Fibroblast of pulmonary artery (primary cell): Measurements from ENCODE around the gene MAP7.
A peak's percentile ranks its signal among the peaks of the same experiment; 100 is the strongest.
"Not testable (repeated sequence)": the region's sequence is repeated elsewhere in the genome, so short reads cannot be mapped to it uniquely, and the experiment has no call there.

Experiments used
- DNase-seq: peaks from one replicate; pipeline ENCODE4 v3.0.0-alpha.2; 2010; ENCODE audit warnings: low read depth
- H3K4me3 ChIP-seq: replicated peaks from 2 replicates; pipeline ENCODE4 v1.5.1; 2011; ENCODE audit warnings: low read depth, mild to moderate bottlenecking, control low read depth, low read length, moderate library complexity
- TF ChIP-seq, protein P1 (sequence below): IDR thresholded peaks from 2 replicates; pipeline ENCODE4 v1.5.1; 2011; ENCODE audit warnings: mild to moderate bottlenecking, control low read depth, low read length, inconsistent platforms; ENCODE audit errors: missing control alignments

Gene MAP7

DNA sequence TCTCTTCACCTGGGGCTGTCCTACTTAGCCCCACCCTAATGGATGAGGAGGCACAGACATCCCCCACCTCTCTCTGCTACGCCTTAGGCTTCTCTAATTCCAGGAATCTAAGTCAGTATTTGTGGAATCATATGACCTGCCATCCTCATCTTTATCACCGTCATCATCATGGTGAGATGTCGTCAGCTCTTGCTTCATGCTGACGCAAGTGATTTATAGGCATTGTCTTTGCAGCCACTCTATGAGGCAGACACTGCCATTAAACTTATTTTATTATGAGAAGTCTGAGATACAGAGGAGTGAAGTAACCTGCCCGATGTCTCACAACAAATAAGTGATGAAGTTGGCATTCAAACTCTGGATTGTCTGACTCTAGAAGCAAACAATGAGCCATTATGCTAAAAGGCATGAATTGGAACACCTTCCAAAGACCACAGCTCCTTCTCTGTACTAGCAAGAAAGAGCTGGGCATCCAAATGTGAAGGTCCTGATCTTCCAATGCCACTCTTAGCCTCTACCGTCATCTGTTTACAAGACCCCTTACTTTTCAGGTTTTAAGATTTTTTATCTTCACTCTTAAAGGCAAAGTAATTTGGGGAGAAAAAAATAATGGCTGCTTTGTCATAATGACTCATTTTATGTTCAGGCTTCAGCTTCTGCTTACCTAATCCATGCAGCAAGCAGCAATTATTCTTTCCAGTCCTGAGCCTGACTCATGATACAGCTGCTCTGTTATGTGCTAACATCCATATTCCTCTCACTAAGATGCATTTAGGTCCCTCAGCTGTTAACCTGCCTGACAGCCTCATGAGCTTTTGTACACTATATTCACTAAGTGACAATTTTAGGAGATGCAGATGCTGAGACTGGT lies 146.9 kb downstream of the MAP7 start:
- DNase-seq = peak; percentile 88
- H3K4me3 ChIP-seq = no peak overlapping the region

DNA sequence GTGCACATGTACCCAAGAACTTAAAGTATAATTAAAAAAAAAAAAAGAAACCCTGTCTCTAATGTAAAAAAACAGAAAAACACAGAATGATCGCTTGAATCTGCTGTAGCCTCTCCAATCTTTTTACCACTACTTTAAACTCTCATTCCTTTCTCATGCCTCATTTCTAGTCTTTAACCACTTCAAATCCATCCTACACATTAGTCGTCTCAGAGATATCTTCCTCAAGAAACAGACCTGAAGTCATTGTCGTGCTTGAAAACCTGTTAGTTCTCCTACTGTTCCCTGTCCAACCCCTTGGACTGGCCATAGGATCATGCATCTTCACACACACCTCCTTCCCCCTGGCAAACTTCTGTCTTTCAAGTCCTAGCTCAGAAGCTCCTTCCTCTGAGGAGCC lies 148.5 kb downstream of the MAP7 start:
- DNase-seq = no peak
- no peak overlapping the region for H3K4me3 ChIP-seq
- TF ChIP-seq, protein P1, sequence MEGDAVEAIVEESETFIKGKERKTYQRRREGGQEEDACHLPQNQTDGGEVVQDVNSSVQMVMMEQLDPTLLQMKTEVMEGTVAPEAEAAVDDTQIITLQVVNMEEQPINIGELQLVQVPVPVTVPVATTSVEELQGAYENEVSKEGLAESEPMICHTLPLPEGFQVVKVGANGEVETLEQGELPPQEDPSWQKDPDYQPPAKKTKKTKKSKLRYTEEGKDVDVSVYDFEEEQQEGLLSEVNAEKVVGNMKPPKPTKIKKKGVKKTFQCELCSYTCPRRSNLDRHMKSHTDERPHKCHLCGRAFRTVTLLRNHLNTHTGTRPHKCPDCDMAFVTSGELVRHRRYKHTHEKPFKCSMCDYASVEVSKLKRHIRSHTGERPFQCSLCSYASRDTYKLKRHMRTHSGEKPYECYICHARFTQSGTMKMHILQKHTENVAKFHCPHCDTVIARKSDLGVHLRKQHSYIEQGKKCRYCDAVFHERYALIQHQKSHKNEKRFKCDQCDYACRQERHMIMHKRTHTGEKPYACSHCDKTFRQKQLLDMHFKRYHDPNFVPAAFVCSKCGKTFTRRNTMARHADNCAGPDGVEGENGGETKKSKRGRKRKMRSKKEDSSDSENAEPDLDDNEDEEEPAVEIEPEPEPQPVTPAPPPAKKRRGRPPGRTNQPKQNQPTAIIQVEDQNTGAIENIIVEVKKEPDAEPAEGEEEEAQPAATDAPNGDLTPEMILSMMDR = no peak

More for the DNA sequence above, 146.9 kb downstream of the MAP7 start:
- TF ChIP-seq, protein P1 = no peak

DNA sequence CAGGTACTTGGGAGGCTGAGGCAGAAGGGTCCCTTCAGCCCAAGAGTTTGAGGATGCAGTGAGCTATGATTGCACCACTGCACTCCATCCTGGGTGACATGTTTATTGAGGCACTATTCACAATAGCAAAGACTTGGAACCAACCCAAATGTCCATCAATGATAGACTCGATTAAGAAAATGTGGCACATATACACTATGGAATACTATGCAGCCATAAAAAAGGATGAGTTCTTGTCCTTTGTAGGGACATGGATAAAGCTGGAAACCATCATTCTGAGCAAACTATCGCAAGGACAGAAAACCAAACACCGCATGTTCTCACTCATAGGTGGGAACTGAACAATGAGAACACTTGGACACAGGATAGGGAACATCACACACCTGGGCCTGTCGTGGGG lies 149.0 kb downstream of the MAP7 start:
- DNase-seq, H3K4me3 ChIP-seq: not testable (repeated sequence)

DNA sequence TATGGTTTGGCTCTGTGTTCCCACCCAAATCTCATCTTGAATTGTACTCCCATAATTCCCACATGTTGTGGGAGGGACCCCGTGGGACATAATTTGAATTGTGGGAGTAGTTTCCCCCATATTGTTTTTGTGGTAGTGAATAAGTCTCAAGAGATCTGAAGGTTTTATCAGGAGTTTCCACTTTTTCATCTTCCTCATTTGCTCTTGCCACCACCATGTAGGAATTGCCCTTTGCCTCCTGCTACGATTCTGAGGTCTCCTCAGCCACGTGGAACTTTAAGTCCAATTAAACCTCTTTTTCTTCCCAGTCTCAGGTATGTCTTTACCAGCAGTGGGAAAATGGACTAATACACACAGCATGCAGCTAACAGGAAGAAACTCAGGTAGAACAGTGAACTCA lies 151.8 kb downstream of the MAP7 start:
- H3K4me3 ChIP-seq = no peak overlapping the region
- TF ChIP-seq, protein P1 = no peak
- no peak for DNase-seq

DNA sequence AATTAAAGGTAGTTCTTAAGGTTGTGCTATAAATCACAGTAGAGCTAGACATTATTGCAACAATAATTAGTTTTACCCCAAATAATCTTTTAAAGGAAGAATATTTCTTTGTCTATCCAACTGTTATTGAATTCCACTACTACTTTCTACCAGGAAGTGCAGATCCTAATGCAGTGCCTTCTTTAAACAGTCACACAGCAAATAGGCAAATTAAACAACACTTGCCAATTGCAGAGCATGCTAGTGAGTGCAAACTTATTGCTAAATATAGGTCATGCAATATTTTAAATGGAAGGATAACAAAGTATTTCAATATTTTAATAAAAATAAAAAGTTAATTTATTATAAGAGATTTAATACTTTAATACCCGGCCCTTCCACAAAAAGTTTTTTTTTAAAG lies 153.3 kb downstream of the MAP7 start:
- TF ChIP-seq, protein P1 = no peak
- DNase-seq = no peak
- no peak overlapping the region for H3K4me3 ChIP-seq

DNA sequence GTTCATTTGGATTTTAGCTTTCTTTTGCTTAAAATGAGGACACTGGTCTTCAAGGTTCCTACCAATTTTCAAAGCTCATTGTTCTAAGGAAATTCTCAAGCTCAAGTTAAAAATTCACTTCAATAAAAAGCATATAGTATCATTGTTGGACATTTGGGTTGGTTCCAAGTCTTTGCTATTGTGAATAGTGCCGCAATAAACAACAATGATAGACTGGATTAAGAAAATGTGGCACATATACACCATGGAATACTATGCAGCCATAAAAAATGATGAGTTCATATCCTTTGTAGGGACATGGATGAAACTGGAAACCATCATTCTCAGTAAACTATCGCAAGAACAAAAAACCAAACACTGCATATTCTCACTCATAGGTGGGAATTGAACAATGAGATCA lies 159.3 kb downstream of the MAP7 start:
- not testable (repeated sequence) for DNase-seq, H3K4me3 ChIP-seq

DNA sequence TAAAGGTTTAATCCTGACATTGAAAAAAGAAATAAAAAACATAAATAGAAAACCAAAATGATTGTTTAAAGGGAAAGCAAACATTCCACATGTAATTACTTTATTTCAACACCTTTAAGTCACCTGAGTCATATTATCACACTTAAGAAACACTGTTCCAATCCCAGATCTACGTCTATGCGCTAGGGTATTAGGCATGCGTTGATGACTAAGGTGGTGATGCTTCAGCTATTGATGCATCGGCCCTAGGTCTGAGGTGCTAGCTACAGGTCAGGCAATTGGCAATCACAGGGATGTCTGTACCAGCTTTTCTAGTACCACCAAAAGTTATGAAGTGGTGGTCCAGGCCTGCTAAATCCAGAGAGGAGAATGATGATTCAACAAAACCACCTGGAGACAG lies 162.9 kb downstream of the MAP7 start:
- TF ChIP-seq, protein P1 = no peak
- no peak for DNase-seq
- no peak overlapping the region for H3K4me3 ChIP-seq

DNA sequence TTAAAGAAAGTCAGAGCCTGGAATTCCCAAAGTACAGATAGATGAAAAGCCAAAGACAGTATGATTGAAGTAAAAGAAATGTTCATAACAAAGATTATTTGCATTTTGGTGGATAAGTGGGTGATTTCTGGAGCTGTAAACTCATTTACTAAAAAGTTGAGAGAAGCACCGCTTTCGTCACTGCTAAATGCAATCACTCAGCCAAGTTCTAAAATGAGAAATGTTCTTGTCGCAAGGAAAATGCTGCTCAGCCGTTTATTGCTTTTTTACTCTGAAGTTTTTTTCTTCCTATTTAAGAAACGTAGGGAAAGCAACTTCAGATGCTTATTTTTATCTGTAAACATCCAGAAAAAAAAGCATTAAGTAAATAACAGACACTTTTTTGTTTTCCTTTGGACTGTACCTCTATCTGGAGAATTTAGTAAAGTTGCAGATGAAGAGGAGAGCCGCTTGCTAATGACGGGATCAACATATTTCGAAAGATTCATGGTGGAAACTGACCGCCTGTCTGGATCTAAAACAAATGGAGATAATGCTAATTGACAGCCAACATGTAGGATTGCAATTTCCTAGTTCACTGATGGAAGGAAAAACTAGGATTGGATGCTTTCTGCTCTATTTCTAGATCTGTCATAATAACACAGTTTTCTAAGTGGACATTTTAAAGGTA lies 166.8 kb downstream of the MAP7 start:
- TF ChIP-seq, protein P1 = no peak
- no peak overlapping the region for H3K4me3 ChIP-seq
- no peak for DNase-seq
